Dedifferentiated amniotic fluid mesenchymal stem cell (primary cell): Measurements from ENCODE around the gene PLBD2.

Experiments
- DNase-seq: peaks from one replicate; pipeline ENCODE4 v3.0.0-alpha.2; 2016; ENCODE audit errors: extremely low spot score

Gene PLBD2

DNA sequence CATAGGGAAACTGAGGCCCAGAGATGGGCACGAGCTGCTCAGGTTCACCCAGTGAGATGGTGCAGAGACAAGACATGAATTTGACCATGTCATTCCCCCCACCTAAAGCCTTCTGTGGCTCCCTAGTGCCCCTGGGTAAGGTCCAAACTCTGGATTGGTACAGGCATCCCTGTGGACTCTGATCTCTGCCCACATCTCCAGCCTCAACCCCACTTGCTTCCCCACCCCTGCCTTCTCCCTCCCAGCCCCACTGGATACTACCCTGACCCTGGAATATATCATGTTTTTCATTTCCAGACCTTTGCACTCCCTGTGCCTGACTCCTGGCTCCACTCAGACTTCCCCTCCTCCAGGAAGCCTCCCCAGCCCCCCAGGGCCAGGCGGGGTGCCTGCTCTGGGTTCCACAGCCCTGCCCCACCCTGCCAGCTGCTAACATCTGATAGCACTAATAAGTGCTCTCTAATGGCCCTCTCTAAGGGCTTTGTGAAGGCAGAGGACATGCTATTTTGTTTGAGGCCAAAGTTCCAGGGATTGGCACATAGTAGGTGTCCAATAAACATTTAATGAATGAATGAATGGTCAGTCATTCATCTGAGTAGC lies 62.7 kb downstream of the PLBD2 start:
- DNase-seq, result no peak

DNA sequence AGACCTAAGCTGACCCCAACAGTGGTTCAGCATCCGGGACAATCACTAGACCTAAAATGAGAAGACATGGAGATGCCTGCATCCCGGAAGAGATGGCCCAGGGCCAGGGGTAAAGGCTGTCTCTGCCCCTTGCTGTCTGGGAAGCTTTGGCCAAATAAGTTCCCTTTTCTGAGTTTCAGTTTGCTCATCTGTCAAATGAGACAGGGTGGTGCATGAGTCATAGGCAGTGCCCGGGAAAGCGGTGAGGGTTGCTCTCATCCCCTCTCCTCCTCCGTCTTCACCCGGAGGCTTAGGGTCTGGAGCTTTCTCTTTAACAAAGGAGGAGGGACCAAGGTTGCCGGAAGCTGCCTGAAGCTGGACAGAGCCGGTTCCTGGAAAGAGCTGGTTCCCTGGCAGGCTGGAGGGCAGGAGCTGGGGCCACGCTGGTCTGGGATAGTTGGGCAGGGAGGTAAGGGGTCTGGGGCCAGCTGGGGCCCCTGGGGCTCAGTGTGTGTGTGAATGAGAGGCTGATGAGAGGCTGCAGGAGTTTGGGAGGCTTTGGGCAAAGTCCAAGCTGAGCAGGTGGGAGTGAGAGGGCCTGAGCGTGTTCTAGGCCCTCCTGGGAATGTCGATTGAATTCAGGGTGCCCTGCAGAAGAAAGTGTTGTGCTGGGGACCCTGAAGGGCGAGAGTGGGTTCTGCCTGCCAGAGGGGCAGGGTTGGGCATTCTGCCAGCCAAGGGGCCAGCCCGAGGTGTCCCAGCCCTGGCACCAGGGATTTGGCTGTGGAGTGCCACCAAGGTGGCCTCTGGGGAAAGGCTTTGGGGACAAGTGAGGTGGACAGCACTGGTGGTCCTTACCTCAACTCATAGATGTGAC lies 63.9 kb downstream of the PLBD2 start, which contains the start of gene SDSL:
TSS of gene SDSL (plus strand) at position 351 of the 856 bp plus-strand sequence. CDS start 5,603 bp downstream, outside the sequence.
- peak; percentile 51 for DNase-seq

DNA sequence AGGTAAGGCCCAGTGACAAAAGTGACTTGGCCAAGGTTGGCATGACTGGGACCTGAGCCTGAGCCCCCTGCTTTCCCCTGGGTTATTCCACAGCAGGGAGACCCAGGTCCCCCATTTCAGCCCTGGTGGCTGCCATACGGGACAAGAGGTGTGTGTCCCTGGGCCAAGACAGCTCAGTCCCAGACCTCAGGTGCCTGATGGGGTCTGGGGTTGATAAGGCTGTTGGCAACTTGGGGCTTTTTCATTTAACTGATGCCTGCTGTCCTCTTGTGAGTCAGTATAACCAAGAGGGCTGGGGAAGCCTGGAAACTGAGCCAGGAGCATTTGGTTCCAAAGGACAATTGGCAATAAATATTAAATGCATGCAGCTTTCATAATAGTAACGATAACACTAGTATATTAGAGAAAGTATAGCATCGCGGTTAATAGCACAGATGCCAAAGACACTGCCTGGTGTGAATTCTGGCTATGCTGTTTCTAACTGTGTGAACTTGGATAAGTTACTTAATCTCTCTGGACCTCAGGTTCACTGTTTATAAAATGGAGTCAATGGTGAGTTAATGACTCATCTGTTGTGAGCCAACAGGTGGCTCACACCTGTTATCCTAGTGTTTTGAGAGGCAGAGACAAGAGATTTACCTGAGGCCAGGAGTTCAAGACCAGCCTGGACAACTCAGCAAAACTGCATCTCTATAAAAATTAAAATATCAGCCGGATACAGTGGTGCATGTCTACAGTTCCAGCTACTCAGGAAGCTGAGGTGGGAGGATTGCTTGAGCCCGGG lies 64.7 kb downstream of the PLBD2 start:
- DNase-seq, result no peak

DNA sequence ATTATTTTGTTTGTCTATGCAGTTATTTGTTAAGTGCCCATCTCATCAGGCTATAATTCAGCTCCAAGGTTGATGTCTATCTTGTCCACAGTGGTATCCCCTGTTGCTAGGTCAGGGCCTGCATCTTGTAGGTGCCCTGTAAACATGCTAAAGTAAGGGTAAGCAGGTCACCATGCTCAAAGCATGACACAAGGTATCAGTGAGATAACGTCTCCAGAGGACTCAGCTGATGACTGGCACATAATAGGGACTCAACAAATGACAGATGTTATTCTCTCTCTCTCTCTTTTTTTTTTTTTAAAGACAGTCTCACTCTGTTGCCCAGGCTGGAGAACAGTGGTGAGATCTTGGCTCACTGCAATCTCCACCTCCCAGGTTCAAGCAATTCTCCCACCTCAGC lies 66.1 kb downstream of the PLBD2 start:
- no peak for DNase-seq

DNA sequence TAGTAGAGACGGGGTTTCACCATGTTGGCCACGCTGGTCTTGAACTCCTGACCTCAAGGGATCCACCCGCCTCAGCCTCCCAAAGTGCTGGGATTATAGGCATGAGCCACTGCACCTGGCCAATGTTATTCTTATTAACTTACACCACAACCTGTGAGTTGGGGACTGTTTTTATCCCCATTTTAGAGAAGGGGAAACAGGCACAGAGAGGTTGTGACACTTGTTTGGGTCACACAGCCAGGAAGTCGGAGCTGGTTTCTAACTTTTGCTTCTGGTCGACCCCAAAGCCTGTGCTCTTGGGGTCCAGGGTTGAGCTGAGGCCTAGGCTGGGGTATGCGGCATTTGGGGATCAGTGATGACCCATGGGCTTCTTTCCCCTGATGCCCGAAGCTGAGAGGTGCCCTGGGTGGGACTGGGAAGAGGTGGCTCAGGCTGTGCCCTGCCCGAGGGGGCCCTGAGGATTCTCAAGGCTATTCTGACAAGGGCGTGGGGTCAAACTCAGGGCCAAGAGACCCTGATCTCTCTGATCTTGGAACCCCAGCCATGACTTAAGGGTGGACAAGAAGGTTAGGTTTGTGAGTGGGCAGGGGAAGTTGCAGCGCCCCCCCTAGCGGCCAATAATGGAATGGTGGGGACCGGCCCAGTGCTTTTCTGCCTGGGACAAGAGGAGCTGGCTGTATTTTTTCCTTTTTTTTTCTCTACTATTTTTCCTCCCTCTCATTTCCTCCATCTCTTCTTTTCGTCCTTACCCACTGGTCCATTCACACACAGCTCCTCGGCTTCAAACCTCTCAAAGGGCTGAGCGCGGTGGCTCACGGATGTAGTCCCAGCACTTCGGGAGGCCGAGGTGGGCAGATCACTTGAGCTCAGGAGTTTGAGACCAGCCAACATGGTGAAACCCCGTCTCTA lies 66.8 kb downstream of the PLBD2 start:
- peak; percentile 22 for DNase-seq

DNA sequence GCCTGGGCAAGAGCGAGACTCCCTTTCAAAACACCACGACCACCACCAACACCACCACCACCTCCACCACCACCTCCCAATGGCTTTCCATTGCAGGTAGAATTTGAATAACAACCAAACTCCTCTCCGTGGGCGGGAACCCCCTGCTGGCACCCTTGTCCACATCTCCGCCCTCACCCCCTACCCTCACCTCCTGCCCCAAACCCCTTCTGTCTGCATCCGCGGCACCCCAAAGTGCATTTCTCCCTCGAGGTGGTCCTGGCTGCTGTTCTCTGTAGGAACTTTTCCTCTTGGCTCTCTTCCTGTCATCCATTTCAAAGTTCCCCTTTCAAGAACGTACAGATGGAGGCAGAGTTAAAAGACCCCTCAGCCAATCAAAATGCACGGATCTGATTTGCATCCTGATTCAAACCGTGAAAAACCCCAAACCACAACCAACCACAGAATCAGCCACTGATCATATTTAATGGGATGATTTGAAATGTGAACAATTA lies 67.6 kb downstream of the PLBD2 start:
- no peak for DNase-seq

DNA sequence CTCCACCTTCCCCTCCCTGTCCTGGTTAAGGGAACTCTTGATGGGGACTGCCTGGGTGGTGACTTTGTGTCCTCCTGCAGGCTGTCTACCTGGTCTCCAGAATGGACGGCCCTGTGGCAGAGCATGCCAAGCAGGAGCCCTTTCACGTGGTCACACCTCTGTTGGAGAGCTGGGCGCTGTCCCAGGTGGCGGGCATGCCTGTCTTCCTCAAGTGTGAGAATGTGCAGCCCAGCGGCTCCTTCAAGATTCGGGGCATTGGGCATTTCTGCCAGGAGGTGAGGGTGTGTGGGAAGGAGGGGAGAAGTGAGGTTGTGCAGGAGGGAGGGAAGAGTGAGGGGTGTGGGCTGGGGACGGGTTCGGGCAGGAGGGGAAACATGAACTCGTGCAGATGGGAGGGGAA lies 69.5 kb downstream of the PLBD2 start:
- DNase-seq, result no peak

DNA sequence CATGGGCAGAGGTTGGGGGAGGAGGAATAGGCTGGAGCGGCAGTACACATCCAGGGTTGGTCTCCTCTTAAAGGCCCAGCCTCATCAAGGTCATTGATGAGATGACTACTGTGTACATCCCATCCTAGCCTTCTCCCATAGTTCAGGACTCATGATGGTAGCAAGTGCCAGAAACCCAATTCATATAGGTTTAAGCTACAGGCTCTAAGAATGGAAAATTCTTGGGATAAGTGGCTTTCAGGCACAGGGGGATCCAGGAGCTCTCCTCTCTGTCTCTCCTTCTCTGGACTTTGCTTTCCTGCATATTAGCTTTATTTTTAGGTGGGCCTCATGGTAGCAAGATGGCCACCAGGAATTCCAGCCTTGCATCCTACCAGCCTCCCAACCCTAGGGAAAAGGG lies 70.1 kb downstream of the PLBD2 start:
- DNase-seq, result no peak

DNA sequence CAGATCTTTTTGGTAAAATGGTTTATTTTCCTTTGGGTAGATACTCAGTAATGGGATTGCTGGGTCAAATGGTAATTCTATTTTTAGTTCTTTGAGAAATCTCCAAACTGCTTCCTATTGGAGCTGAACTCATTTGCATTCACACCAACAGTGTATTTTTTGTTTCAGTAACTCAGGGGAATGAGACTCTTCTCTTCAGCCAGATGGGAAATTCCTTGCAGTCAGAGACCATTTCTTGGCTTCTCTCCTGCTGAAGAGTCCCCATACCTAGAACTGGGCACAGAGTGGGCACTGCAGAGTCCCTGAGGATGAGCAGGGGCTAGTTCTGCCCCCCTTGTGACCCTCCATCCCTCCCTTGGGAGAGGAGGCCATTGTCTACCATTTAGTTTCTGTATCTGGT lies 74.6 kb downstream of the PLBD2 start:
- no peak for DNase-seq

DNA sequence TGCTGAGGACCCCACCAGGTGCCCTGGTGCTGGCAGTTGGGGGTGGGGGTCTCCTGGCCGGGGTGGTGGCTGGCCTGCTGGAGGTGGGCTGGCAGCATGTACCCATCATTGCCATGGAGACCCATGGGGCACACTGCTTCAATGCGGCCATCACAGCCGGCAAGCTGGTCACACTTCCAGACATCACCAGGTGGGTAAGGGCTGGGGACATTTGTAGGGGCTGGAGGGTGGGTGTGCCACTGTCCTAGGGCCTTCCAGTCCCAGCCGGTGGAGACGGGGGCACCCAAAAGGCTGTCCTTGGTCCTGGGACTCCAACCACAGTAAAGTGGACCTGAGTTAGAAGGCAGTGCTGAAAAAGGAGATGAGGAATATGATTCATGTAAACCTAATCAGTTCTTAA lies 77.0 kb downstream of the PLBD2 start:
- DNase-seq, result no peak

DNA sequence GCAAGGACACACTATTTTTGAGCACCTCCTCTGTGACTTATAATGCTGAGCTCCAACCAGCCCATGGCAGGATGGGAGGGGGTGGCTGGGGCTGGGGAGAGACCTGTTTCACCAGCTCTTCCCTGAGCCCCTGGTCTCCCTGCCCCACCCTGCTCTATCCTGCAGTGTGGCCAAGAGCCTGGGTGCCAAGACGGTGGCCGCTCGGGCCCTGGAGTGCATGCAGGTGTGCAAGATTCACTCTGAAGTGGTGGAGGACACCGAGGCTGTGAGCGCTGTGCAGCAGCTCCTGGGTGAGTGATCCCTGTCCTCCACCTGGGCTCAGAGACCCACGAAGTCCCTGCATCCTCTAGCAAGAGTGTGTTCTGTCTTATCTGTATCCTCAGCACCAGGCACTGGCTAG lies 78.2 kb downstream of the PLBD2 start:
- DNase-seq, result no peak

DNA sequence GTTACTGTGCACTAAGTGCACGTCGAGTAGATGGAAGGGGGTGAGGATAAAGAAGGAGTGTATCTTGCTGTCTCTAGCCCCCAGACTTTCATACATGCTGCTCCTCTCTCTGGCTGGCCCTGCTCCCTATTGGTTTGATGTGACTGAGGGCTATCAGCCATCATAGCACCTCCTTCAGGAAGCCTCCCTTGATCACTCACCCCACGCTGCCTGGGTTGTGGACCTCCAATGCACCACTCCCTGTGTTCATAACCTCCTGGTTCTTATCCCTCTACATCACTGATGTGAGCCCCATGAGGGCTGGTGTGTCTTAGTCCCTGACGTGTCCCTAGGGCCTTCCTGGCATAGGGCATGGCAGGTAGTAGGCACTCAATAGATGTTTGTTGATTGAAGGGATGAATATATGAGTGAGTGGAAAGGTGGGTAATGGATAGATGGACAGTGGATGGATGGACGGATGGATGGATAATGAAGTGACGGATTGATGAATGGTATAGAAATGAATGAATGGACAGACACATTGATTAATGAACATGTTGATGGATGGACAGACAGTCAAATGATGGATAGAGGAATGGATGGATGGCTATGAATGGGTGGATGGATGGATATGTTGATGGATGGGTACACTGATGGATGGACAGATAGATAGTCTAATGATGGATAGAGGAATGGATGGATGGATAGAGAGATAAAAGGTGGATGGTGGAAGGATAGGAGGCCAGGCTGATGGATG lies 78.8 kb downstream of the PLBD2 start:
- no peak for DNase-seq

DNA sequence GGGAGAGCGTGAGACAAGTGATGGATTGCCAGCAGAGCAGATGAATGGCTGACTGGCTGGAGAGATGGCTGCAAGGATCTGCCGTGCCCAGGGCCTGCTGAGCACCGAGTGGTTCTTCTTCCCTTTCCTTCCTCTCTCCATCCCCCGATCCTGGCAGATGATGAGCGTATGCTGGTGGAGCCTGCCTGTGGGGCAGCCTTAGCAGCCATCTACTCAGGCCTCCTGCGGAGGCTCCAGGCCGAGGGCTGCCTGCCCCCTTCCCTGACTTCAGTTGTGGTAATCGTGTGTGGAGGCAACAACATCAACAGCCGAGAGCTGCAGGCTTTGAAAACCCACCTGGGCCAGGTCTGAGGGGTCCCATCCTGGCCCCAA lies 79.3 kb downstream of the PLBD2 start:
- no peak for DNase-seq

DNA sequence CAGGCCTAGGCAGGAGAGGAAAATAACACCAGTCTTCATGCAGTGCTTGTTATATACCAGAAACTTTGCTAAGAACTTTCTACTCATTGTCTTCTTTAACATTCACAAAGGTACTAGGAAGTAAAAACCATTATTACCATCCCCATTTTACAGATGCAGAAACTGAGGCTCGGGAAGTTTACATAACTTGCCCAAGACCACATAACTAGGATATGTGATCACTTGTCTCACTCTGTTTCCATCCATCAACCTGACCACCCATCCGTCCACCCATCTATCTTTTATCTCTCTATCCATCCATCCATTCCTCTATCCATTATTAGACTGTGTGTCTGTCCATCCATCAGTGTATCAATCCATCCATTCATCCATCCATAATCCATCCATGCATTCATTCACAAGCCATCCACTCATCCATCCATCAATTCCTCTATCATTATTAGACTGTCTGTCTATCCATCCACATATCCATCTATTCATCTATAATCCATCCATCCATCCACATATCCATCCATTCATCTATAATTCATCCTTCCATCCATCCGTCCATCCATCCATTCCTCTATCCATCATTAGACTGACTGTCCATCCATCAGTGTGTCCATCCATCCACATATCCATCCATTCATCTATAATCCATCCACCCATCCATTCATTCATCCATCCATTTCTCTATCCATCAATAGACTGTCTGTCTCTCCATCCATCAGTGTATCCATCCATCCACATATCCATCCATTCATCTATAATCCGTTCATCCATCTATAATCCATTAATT lies 80.3 kb downstream of the PLBD2 start:
- no peak for DNase-seq

DNA sequence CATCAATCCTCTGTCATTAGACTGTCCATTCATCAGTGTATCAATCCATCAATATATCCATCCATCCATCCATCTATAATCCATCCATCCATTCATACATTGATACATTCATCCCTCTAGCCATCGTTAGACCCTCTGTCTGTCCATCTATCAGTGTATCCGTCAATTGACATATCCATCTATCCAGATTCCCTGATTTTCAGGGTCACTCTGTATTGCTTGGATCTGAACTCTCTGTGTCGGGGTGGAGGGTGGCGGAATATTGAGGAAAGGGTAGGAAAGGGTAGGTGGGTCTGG lies 80.9 kb downstream of the PLBD2 start:
- no peak for DNase-seq

DNA sequence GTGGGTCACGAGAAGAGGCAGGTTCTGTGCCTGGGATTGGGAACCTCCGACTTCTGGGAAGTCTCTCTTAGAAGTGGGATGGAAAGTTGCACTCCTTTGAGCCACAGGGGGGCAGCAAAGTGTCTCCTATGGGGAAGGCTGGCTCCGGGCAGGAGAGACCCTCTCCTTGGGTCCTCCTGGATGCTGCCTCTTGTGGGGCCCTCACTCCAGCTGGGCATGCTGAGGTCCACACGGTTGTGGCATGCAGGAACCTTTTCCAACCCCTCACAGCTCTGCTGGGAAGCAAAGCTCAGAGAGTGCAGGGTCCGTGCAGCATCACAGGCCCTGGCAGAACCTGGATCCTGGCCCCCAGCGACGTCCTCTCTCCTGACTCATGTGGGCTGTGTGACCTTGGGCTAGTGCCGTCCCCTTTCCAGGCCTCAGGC lies 81.2 kb downstream of the PLBD2 start:
- DNase-seq, result peak; percentile 20

DNA sequence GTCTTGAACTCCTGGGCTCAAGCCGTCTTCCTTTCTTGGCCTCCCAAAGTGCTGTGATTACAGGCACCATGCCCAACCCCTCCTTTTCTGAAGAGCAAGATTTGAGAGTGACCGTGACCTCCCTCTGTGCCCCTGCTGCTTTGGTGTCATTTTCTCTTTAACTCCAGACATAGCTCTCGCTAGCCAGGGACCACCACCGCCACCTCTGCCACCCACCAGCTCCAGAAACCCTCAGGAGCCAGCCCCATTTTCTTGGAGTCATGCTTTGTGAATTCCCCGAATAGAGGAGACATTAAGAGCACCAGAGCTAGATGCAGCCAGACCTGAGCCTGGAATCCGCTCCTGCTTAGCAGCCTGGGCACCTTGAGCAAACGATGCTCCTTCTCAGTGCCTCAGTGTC lies 81.9 kb downstream of the PLBD2 start:
- no peak for DNase-seq
